ENCODE measurements around the gene FRY. TPM values are rescaled to one million over a fixed set of nuclear protein-coding genes. Genes with fewer than 3 reads are reported as not detected.

The FRY gene
- total RNA-seq, 4 donors from 2014 or later, result 5.8 to 17.4 (median 12.0) TPM

DNA sequence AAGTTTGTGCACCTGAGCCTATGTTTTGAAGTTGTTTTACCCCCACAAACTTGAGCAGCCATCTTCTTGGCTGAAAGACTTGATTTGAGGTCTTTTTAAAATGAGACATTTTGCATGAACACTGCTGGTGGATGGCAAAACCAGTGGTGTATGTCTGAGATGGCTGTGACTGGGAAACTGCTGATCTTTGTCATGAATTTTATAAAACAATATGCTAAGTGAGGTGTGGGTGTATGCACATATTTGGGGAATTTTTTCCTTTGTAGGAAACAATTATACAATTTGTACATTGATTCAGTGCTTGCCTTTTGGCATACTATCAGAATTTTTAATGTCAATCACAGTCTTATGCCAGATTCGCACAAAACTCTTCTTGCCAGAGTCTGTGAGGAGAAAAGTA lies 231.0 kb downstream of the FRY start:
- TF ChIP-seq POLR2A (IDR thresholded peaks at IDR 0.05) (no peak), CTCF (IDR thresholded peaks at IDR 0.05) (no peak)
- Histone ChIP-seq H3K27me3 (no peaks in the 10 kb centered on the region), H3K27ac (peak overlapping the region in 1 of 4 donors; percentile 62), H3K4me3 (no peak overlapping the region), H3K9me3 (no peaks in the 10 kb centered on the region), H3K36me3 (peaks cover 0 to 25% (median 0%) of the 10 kb centered on the region in 3 donors), H3K4me1 (peaks cover 0 to 33% (median 8%) of the 10 kb centered on the region in 3 donors)
- DNase-seq, result no peak
- 75 to 88% methylated on average over 1 of the region's 1 CpG for WGBS, 2 donors
- intact Hi-C loops (cut with DNase I), result no loop called here

DNA sequence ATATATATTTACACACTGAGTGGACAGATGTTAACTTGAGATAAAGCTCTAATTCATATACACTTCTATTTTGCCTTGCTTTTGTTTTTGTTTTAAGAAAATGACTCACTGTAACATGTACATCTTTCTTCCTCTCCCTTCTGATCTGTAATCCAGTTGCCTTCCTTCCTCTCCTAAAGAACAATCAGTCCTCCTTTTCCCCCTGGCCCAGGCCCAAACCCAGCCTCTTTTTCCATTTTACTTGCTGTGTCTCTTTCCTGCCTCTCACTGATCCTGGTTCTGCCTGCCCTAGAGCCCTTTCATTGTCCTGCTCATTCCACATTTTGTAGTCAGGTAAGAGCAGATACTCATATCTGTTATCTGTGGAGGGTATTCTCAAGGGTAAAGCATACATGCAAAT lies 232.8 kb downstream of the FRY start:
- no peak for TF ChIP-seq POLR2A (IDR thresholded peaks at IDR 0.05)
- no peak for TF ChIP-seq CTCF (IDR thresholded peaks at IDR 0.05)
- peaks cover 0 to 26% (median 0%) of the 10 kb centered on the region in 3 donors for H3K36me3 ChIP-seq
- peak overlapping the region in 3 of 4 donors; percentile 36 to 70 (median 55) for H3K27ac ChIP-seq
- H3K4me3 ChIP-seq, result no peak overlapping the region
- DNase-seq, result no peak
- H3K4me1 ChIP-seq, result peaks cover 0 to 33% (median 8%) of the 10 kb centered on the region in 3 donors
- no peaks in the 10 kb centered on the region for H3K27me3 ChIP-seq
- H3K9me3 ChIP-seq, result no peaks in the 10 kb centered on the region
- intact Hi-C loops (cut with DNase I), result no loop called here

GRCh38 chr13:32265726-32266125 lies 234.2 kb downstream of the FRY start:
- intact Hi-C loops (cut with DNase I), result no loop called here
- Histone ChIP-seq H3K4me3 (no peak overlapping the region), H3K36me3 (peaks cover 0 to 34% (median 0%) of the 10 kb centered on the region in 3 donors), H3K27ac (no peak overlapping the region), H3K9me3 (no peaks in the 10 kb centered on the region), H3K4me1 (peaks cover 0 to 30% (median 8%) of the 10 kb centered on the region in 3 donors), H3K27me3 (no peaks in the 10 kb centered on the region)
- TF ChIP-seq POLR2A (IDR thresholded peaks at IDR 0.05), result no peak
- TF ChIP-seq CTCF (IDR thresholded peaks at IDR 0.05), result no peak
- no peak for DNase-seq
- 54 to 57% methylated on average over 2 of the region's 2 CpGs for WGBS, 2 donors

- TF ChIP-seq POLR2A (IDR thresholded peaks at IDR 0.05) (no peak), CTCF (IDR thresholded peaks at IDR 0.05) (no peak)
Observed at GRCh38 chr13:32266130-32266529, 234.6 kb downstream of the FRY start.

DNA sequence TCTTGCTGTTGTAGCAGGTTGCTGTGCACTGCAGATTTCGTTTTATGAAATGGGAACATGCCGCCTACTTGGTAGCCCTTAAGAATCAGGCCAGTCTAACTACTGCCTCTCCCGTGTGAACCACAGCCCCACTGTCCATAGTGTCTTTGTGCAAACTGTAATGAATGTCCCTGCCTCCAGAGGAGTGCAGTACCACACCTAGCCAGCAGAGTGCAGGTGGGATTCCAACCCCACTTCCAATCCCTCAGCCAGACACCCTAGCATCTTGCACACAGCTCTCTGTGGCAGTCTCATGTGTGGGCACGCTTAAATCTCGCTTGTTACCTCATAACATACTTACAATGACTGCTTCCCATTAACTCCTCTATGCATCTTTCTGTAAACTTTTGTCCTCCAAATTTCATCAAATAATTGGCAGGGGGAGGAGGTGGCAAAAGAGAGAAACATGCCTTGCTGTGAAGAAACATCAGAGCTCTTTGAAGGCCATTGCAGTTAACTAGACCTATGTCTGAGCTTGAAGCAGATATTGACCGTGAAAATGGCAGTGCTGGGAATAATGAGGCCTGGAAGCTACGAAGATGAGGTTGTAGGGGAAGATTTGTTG lies 236.4 kb downstream of the FRY start:
- Histone ChIP-seq H3K4me3 (no peak overlapping the region), H3K9me3 (no peaks in the 10 kb centered on the region), H3K27ac (no peak overlapping the region), H3K4me1 (peaks cover 0 to 8% (median 0%) of the 10 kb centered on the region in 3 donors), H3K27me3 (no peaks in the 10 kb centered on the region), H3K36me3 (peaks cover 0 to 35% (median 0%) of the 10 kb centered on the region in 3 donors)
- intact Hi-C loops (cut with DNase I), result no loop called here
- DNase-seq, result no peak
- WGBS, 2 donors, result 70 to 84% methylated on average over 7 of the region's 7 CpGs
- TF ChIP-seq POLR2A (IDR thresholded peaks at IDR 0.05) (no peak), CTCF (IDR thresholded peaks at IDR 0.05) (peak; percentile 20 to 82 (median 64))

More at GRCh38 chr13:32266130-32266529, 234.6 kb downstream of the FRY start:
- Histone ChIP-seq H3K36me3 (peaks cover 0 to 35% (median 0%) of the 10 kb centered on the region in 3 donors), H3K4me1 (peaks cover 0 to 26% (median 4%) of the 10 kb centered on the region in 3 donors), H3K27me3 (no peaks in the 10 kb centered on the region), H3K4me3 (no peak overlapping the region), H3K9me3 (no peaks in the 10 kb centered on the region), H3K27ac (no peak overlapping the region)
- DNase-seq, result no peak
- WGBS, 2 donors, result 84 to 100% methylated on average over 1 of the region's 1 CpG
- intact Hi-C loops (cut with DNase I), result no loop called here
